Fibroblast of the conjunctiva (primary cell): ENCODE measurements around the gene RNF6.

Experiments used
- DNase-seq: peaks from one replicate; pipeline ENCODE4 v3.0.0-alpha.2; 2010; ENCODE audit warnings: low read depth

The RNF6 gene

GRCh38 chr13:26225896-26226617 is 3.9 kb upstream of the RNF6 start:
- DNase-seq: no peak

- no peak for DNase-seq
These were observed 469 bp upstream of the RNF6 start for GRCh38 chr13:26222520-26223046.

- DNase-seq: no peak
These were observed 754 bp downstream of the RNF6 start for GRCh38 chr13:26221399-26221720.

- peak; percentile 2 for DNase-seq
These were observed 1.5 kb downstream of the RNF6 start for GRCh38 chr13:26220575-26220974.

GRCh38 chr13:26219726-26220125 is 2.4 kb downstream of the RNF6 start:
- no peak for DNase-seq

GRCh38 chr13:26216042-26216441 is 6.1 kb downstream of the RNF6 start:
- DNase-seq: no peak

- no peak for DNase-seq
These were observed 8.1 kb downstream of the RNF6 start for GRCh38 chr13:26213982-26214381.

- DNase-seq: no peak
These were observed 8.8 kb downstream of the RNF6 start for GRCh38 chr13:26213345-26213744.

- no peak for DNase-seq
These were observed 13.8 kb downstream of the RNF6 start for GRCh38 chr13:26208287-26208686.

GRCh38 chr13:26202365-26202972 is 19.6 kb downstream of the RNF6 start:
- no peak for DNase-seq

- DNase-seq: no peak
These were observed 21.3 kb downstream of the RNF6 start for GRCh38 chr13:26200811-26201210.

GRCh38 chr13:26198116-26198515 is 24.0 kb downstream of the RNF6 start:
- DNase-seq: no peak

- no peak for DNase-seq
These were observed 24.8 kb downstream of the RNF6 start for GRCh38 chr13:26197298-26197697.

- DNase-seq: no peak
These were observed 35.1 kb downstream of the RNF6 start for GRCh38 chr13:26186995-26187394.

- peak; percentile 76 for DNase-seq
These were observed 35.8 kb downstream of the RNF6 start for GRCh38 chr13:26186118-26186870.

GRCh38 chr13:26185720-26186117 is 36.4 kb downstream of the RNF6 start:
- no peak for DNase-seq

- peak; percentile 59 for DNase-seq
These were observed 37.3 kb downstream of the RNF6 start for GRCh38 chr13:26184791-26185250.

- no peak for DNase-seq
These were observed 38.7 kb downstream of the RNF6 start for GRCh38 chr13:26183416-26183815.

GRCh38 chr13:26179344-26179743 is 42.8 kb downstream of the RNF6 start:
- DNase-seq: no peak

- DNase-seq: no peak
These were observed 53.3 kb downstream of the RNF6 start for GRCh38 chr13:26168835-26169234.

- peak; percentile 16 for DNase-seq
These were observed 53.8 kb downstream of the RNF6 start for GRCh38 chr13:26168237-26168814.

- DNase-seq: no peak
These were observed 58.3 kb downstream of the RNF6 start for GRCh38 chr13:26163812-26164211.
